Fibroblast of skin of left biceps (primary cell): Measurements from ENCODE around the gene ZNF107.

Experiments used
- DNase-seq, 2 experiments: peaks; one replicate each; pipeline ENCODE4 v3.0.0-alpha.2; 2013; ENCODE audit warnings: low read depth in 2 of 2

Gene ZNF107

GRCh38 chr7:64665980-64666662, at the start of gene ZNF107:
TSS of gene ZNF107 (plus strand) at chr7:64666133. CDS start at chr7:64666283, 150 bp downstream.
- DNase-seq = peak; percentile 71 to 81

- no peak for DNase-seq
Observed at GRCh38 chr7:64618785-64619456, 47.0 kb upstream of the ZNF107 start.

- DNase-seq = no peak
Observed at GRCh38 chr7:64619705-64620104, 46.2 kb upstream of the ZNF107 start.

GRCh38 chr7:64621656-64622055, 44.3 kb upstream of the ZNF107 start:
- DNase-seq = no peak

- no peak for DNase-seq
Observed at GRCh38 chr7:64625114-64626082, 40.5 kb upstream of the ZNF107 start.

- no peak for DNase-seq
Observed at GRCh38 chr7:64626083-64626469, 39.9 kb upstream of the ZNF107 start.

- DNase-seq = no peak
Observed at GRCh38 chr7:64626557-64626956, 39.4 kb upstream of the ZNF107 start.

- no peak for DNase-seq
Observed at GRCh38 chr7:64628192-64628591, 37.7 kb upstream of the ZNF107 start.

- no peak for DNase-seq
Observed at GRCh38 chr7:64628721-64629120, 37.2 kb upstream of the ZNF107 start.

GRCh38 chr7:64630496-64630895, 35.4 kb upstream of the ZNF107 start:
- DNase-seq = no peak

- no peak for DNase-seq
Observed at GRCh38 chr7:64632029-64632428, 33.9 kb upstream of the ZNF107 start.

- DNase-seq = no peak
Observed at GRCh38 chr7:64633401-64633800, 32.5 kb upstream of the ZNF107 start.

- DNase-seq = no peak
Observed at GRCh38 chr7:64634406-64635062, 31.4 kb upstream of the ZNF107 start.

GRCh38 chr7:64636386-64636785, 29.5 kb upstream of the ZNF107 start:
- no peak for DNase-seq

GRCh38 chr7:64637521-64638445, 28.1 kb upstream of the ZNF107 start:
- no peak for DNase-seq

GRCh38 chr7:64638822-64639221, 27.1 kb upstream of the ZNF107 start:
- DNase-seq = no peak

GRCh38 chr7:64639267-64640001, 26.5 kb upstream of the ZNF107 start:
- no peak for DNase-seq

- no peak for DNase-seq
Observed at GRCh38 chr7:64640504-64640903, 25.4 kb upstream of the ZNF107 start.

GRCh38 chr7:64642046-64642445, 23.9 kb upstream of the ZNF107 start:
- DNase-seq = no peak

GRCh38 chr7:64642875-64643274, 23.1 kb upstream of the ZNF107 start:
- no peak for DNase-seq
